Tibial artery (tissue), 4 donors: ENCODE data around the gene SLC41A2.

Source experiments
- DNase-seq, 2 donors: peaks; one replicate each; pipeline ENCODE4 v3.0.0-alpha.2; 2019
- H3K27ac ChIP-seq, 2 donors: fragments of 200-600 bp; sonication (generic) in 1 of 2; 1 replicate in 1 of 2; 2 replicates in 1 of 2; pipeline ENCODE4 v1.5.1; 2018 to 2019; ENCODE audit warnings: mild to moderate bottlenecking in 1 of 2
- H3K27me3 ChIP-seq, 2 donors: fragments of 200-600 bp; sonication (generic) in 1 of 2; one replicate each; pipeline versions ENCODE4 v1.5.1 to v1.6.0; 2016 to 2019
- H3K36me3 ChIP-seq, 3 donors: fragments of 200-600 bp; sonication (generic) in 2 of 3; one replicate each; pipeline ENCODE4 v1.5.1; 2016 to 2019; ENCODE audit warnings: mild to moderate bottlenecking in 2 of 3
- H3K4me1 ChIP-seq, 4 donors: fragments of 200-600 bp; sonication (generic) in 2 of 4; 1 replicate in 3 of 4; 2 replicates in 1 of 4; pipeline ENCODE4 v1.5.1; 2016 to 2019
- H3K4me3 ChIP-seq, 2 donors: fragments of 200-600 bp; sonication (generic) in 1 of 2; 1 replicate in 1 of 2; 2 replicates in 1 of 2; pipeline ENCODE4 v1.5.1; 2018 to 2019; ENCODE audit warnings: mild to moderate bottlenecking in 2 of 2
- H3K9me3 ChIP-seq, 3 donors: fragments of 200-600 bp; sonication (generic) in 1 of 3; one replicate each; pipeline ENCODE4 v1.5.1; 2016 to 2019
- CTCF ChIP-seq, 2 experiments: fragments of 200-600 bp in 1 of 2; fragments of 450-650 bp in 1 of 2; IDR thresholded peaks; one replicate each; pipeline ENCODE4 v1.5.1; 2017 to 2019; ENCODE audit warnings: antibody characterized with exemption in 2 of 2, mild to moderate bottlenecking in 1 of 2, moderate library complexity in 1 of 2
- intact Hi-C: fragments of 100-400 bp; cut with DNase I; formaldehyde crosslinking; loops from one replicate; pipeline ENCODE4 v1.15.0; 2023; ENCODE audit warnings: low total_unique reads

Gene SLC41A2

GRCh38 chr12:104969343-104969742 is 11.3 kb upstream of the SLC41A2 start:
- intact Hi-C loops, result no loop called here
- no peaks in the 10 kb centered on the region for H3K27me3 ChIP-seq
- DNase-seq, result no peak
- no peak for TF ChIP-seq CTCF (IDR thresholded peaks at IDR 0.05)
- H3K27ac ChIP-seq, result no peak overlapping the region
- H3K9me3 ChIP-seq, result no peaks in the 10 kb centered on the region
- H3K4me3 ChIP-seq, result no peak overlapping the region
- H3K4me1 ChIP-seq, result peaks cover 0 to 3% (median 0%) of the 10 kb centered on the region in 4 donors
- H3K36me3 ChIP-seq, result no peaks in the 10 kb centered on the region

GRCh38 chr12:104966677-104967076 is 8.6 kb upstream of the SLC41A2 start:
- intact Hi-C loops, result no loop called here
- H3K4me1 ChIP-seq, result peaks cover 0 to 2% (median 0%) of the 10 kb centered on the region in 4 donors
- no peak for TF ChIP-seq CTCF (IDR thresholded peaks at IDR 0.05)

GRCh38 chr12:104964856-104965205 is 6.7 kb upstream of the SLC41A2 start:
- H3K27me3 ChIP-seq, result no peaks in the 10 kb centered on the region
- no peaks in the 10 kb centered on the region for H3K36me3 ChIP-seq
- DNase-seq, result no peak
- intact Hi-C loops, result no loop called here
- no peak for TF ChIP-seq CTCF (IDR thresholded peaks at IDR 0.05)
- H3K27ac ChIP-seq, result no peak overlapping the region
- no peaks in the 10 kb centered on the region for H3K9me3 ChIP-seq
- no peak overlapping the region for H3K4me3 ChIP-seq
- peaks cover 0 to 4% (median 2%) of the 10 kb centered on the region in 4 donors for H3K4me1 ChIP-seq

More at GRCh38 chr12:104966677-104967076, 8.6 kb upstream of the SLC41A2 start:
- Histone ChIP-seq H3K4me3 (no peak overlapping the region), H3K9me3 (no peaks in the 10 kb centered on the region), H3K27ac (no peak overlapping the region), H3K27me3 (no peaks in the 10 kb centered on the region), H3K36me3 (no peaks in the 10 kb centered on the region)
- DNase-seq, result no peak

- Histone ChIP-seq H3K27me3 (no peaks in the 10 kb centered on the region), H3K27ac (no peak overlapping the region), H3K36me3 (no peaks in the 10 kb centered on the region), H3K4me3 (no peak overlapping the region), H3K9me3 (no peaks in the 10 kb centered on the region), H3K4me1 (peaks cover 0 to 9% (median 5%) of the 10 kb centered on the region in 4 donors)
- no peak for DNase-seq
- intact Hi-C loops, result no loop called here
- TF ChIP-seq CTCF (IDR thresholded peaks at IDR 0.05), result no peak
These were observed 6.2 kb upstream of the SLC41A2 start for GRCh38 chr12:104964167-104964855.

GRCh38 chr12:104963757-104964156 is 5.7 kb upstream of the SLC41A2 start:
- no peak for TF ChIP-seq CTCF (IDR thresholded peaks at IDR 0.05)
- no peaks in the 10 kb centered on the region for H3K27me3 ChIP-seq
- no peak for DNase-seq
- no peaks in the 10 kb centered on the region for H3K9me3 ChIP-seq
- no peaks in the 10 kb centered on the region for H3K36me3 ChIP-seq
- intact Hi-C loops, result no loop called here
- H3K4me1 ChIP-seq, result peaks cover 0 to 15% (median 8%) of the 10 kb centered on the region in 4 donors
- no peak overlapping the region for H3K4me3 ChIP-seq
- no peak overlapping the region for H3K27ac ChIP-seq
